HEK293 (cell line): ENCODE results near the gene SLC2A2.

ENCODE experiments used
- CTCF ChIA-PET: fragments of 350-600 bp; formaldehyde crosslinking; extraction: SDS; loops from one replicate; lab custom pipeline; 2021; ENCODE audit warnings: antibody characterized with exemption; lab: Yijun Ruan, JAX
- POLR2A ChIA-PET: fragments of 300-600 bp; formaldehyde crosslinking; extraction: SDS; loops from one replicate; lab custom pipeline; 2020; ENCODE audit warnings: antibody characterized with exemption, inconsistent platforms; lab: Yijun Ruan, JAX
- H3K27ac ChIP-seq: fragments of 200-500 bp; sonication (Bioruptor generic); 2 replicates; pipeline ENCODE4 v1.5.1; 2014; ENCODE audit warnings: low read depth, low read length, control low read depth, inconsistent platforms; ENCODE audit errors: extremely low read depth
- H3K36me3 ChIP-seq, 2 experiments: fragments of 200-500 bp in 1 of 2; sonication (Bioruptor generic) in 1 of 2; 1 replicate in 1 of 2; 2 replicates in 1 of 2; pipeline ENCODE4 v1.5.1; 2014 to 2017; ENCODE audit warnings: inconsistent platforms in 2 of 2, low read length in 2 of 2; ENCODE audit not compliant: control insufficient read depth in 2 of 2, insufficient read depth in 1 of 2
- H3K4me1 ChIP-seq: fragments of 200-500 bp; sonication (Bioruptor generic); 2 replicates; pipeline ENCODE4 v1.5.1; 2014; ENCODE audit warnings: mild to moderate bottlenecking, low read length, inconsistent platforms; ENCODE audit not compliant: control insufficient read depth, insufficient read depth
- H3K4me3 ChIP-seq: 2 replicates; pipeline ENCODE4 v1.5.1; 2011; ENCODE audit warnings: low read depth, mild to moderate bottlenecking, control low read depth, low read length, moderate library complexity
- H3K9me3 ChIP-seq: fragments of 200-500 bp; sonication (Bioruptor generic); 2 replicates; pipeline ENCODE4 v1.5.1; 2014; ENCODE audit warnings: low read depth, low read length, inconsistent platforms; ENCODE audit not compliant: control insufficient read depth, insufficient read depth
- BCL11A ChIP-seq: fragments of 450-650 bp; formaldehyde crosslinking; IDR thresholded peaks from 2 replicates; pipeline ENCODE4 v1.5.1; 2016; ENCODE audit warnings: low read depth, missing biosample characterization, missing genetic modification characterization
- FEZF1 ChIP-seq: fragments of 450-650 bp; formaldehyde crosslinking; IDR thresholded peaks from 2 replicates; pipeline ENCODE4 v1.5.1; 2016; ENCODE audit warnings: missing biosample characterization, missing genetic modification characterization
- GLI4 ChIP-seq: fragments of 450-650 bp; formaldehyde crosslinking; IDR thresholded peaks from 2 replicates; pipeline ENCODE4 v1.5.1; 2016; ENCODE audit warnings: missing biosample characterization, missing genetic modification characterization
- RBAK ChIP-seq: fragments of 450-650 bp; formaldehyde crosslinking; IDR thresholded peaks from 2 replicates; pipeline ENCODE4 v1.5.1; 2016; ENCODE audit warnings: missing biosample characterization, missing genetic modification characterization
- WT1 ChIP-seq: fragments of 450-650 bp; formaldehyde crosslinking; IDR thresholded peaks from 2 replicates; pipeline ENCODE4 v1.5.1; 2016; ENCODE audit warnings: missing biosample characterization, missing genetic modification characterization
- ZBTB48 ChIP-seq: fragments of 450-650 bp; formaldehyde crosslinking; IDR thresholded peaks from 2 replicates; pipeline ENCODE4 v1.5.1; 2016; ENCODE audit warnings: missing biosample characterization, missing genetic modification characterization
- ZBTB7A ChIP-seq: fragments of 450-650 bp; formaldehyde crosslinking; IDR thresholded peaks from 2 replicates; pipeline ENCODE4 v1.5.1; 2016; ENCODE audit warnings: low read depth, missing biosample characterization, missing genetic modification characterization
- ZFP3 ChIP-seq: fragments of 450-650 bp; formaldehyde crosslinking; IDR thresholded peaks from 2 replicates; pipeline ENCODE4 v1.5.1; 2016; ENCODE audit warnings: low read depth, missing biosample characterization, missing genetic modification characterization
- ZNF10 ChIP-seq: fragments of 450-650 bp; formaldehyde crosslinking; IDR thresholded peaks from 2 replicates; pipeline ENCODE4 v1.5.1; 2017; ENCODE audit warnings: missing biosample characterization, missing genetic modification characterization
- ZNF140 ChIP-seq: fragments of 450-650 bp; formaldehyde crosslinking; IDR thresholded peaks from 2 replicates; pipeline ENCODE4 v1.5.1; 2016; ENCODE audit warnings: missing biosample characterization, missing genetic modification characterization
- ZNF157 ChIP-seq: fragments of 450-650 bp; formaldehyde crosslinking; IDR thresholded peaks from 2 replicates; pipeline ENCODE4 v1.5.1; 2016; ENCODE audit warnings: missing biosample characterization, missing genetic modification characterization
- ZNF16 ChIP-seq: fragments of 450-650 bp; formaldehyde crosslinking; IDR thresholded peaks from 2 replicates; pipeline ENCODE4 v1.5.1; 2016; ENCODE audit warnings: low read depth, missing biosample characterization, missing genetic modification characterization
- ZNF169 ChIP-seq: fragments of 450-650 bp; formaldehyde crosslinking; IDR thresholded peaks from 2 replicates; pipeline ENCODE4 v1.5.1; 2016; ENCODE audit warnings: missing biosample characterization, missing genetic modification characterization
- ZNF174 ChIP-seq: fragments of 450-650 bp; formaldehyde crosslinking; IDR thresholded peaks from 2 replicates; pipeline ENCODE4 v1.5.0; 2017; ENCODE audit warnings: missing biosample characterization, mild to moderate bottlenecking, missing genetic modification characterization
- ZNF221 ChIP-seq: fragments of 450-650 bp; formaldehyde crosslinking; IDR thresholded peaks from 2 replicates; pipeline ENCODE4 v1.5.1; 2017; ENCODE audit warnings: missing biosample characterization, missing genetic modification characterization, borderline replicate concordance
- ZNF266 ChIP-seq: fragments of 450-650 bp; formaldehyde crosslinking; IDR thresholded peaks from 2 replicates; pipeline ENCODE4 v1.5.1; 2016; ENCODE audit warnings: missing biosample characterization, missing genetic modification characterization, low read depth
- ZNF335 ChIP-seq: fragments of 450-650 bp; formaldehyde crosslinking; conservative IDR thresholded peaks from 2 replicates; pipeline ENCODE4 v1.5.1; 2016; ENCODE audit warnings: missing biosample characterization, missing genetic modification characterization
- ZNF366 ChIP-seq: fragments of 450-650 bp; formaldehyde crosslinking; conservative IDR thresholded peaks from 2 replicates; pipeline ENCODE4 v1.5.1; 2016; ENCODE audit warnings: missing biosample characterization, missing genetic modification characterization
- ZNF473 ChIP-seq: fragments of 450-650 bp; formaldehyde crosslinking; IDR thresholded peaks from 2 replicates; pipeline ENCODE4 v1.5.1; 2017; ENCODE audit warnings: missing biosample characterization, missing genetic modification characterization
- ZNF544 ChIP-seq: fragments of 450-650 bp; formaldehyde crosslinking; IDR thresholded peaks from 2 replicates; pipeline ENCODE4 v1.5.0; 2017; ENCODE audit warnings: missing biosample characterization, missing genetic modification characterization
- ZNF558 ChIP-seq: fragments of 450-650 bp; formaldehyde crosslinking; IDR thresholded peaks from 2 replicates; pipeline ENCODE4 v1.5.1; 2016; ENCODE audit warnings: missing biosample characterization, missing genetic modification characterization
- ZNF596 ChIP-seq: fragments of 450-650 bp; IDR thresholded peaks from 2 replicates; pipeline ENCODE4 v1.5.0; 2018; ENCODE audit warnings: missing biosample characterization, mild to moderate bottlenecking, missing genetic modification characterization, moderate library complexity
- ZNF654 ChIP-seq: fragments of 450-650 bp; formaldehyde crosslinking; IDR thresholded peaks from 2 replicates; pipeline ENCODE4 v1.5.1; 2016; ENCODE audit warnings: low read depth, missing biosample characterization, missing genetic modification characterization
- ZNF660 ChIP-seq: fragments of 450-650 bp; IDR thresholded peaks from 2 replicates; pipeline ENCODE4 v1.5.1; 2018; ENCODE audit warnings: missing biosample characterization, mild to moderate bottlenecking, missing genetic modification characterization
- ZNF776 ChIP-seq: fragments of 450-650 bp; formaldehyde crosslinking; IDR thresholded peaks from 2 replicates; pipeline ENCODE4 v1.5.0; 2017; ENCODE audit warnings: missing biosample characterization, missing genetic modification characterization, borderline replicate concordance
- ZNF777 ChIP-seq: fragments of 450-650 bp; formaldehyde crosslinking; IDR thresholded peaks from 2 replicates; pipeline ENCODE4 v1.5.1; 2017; ENCODE audit warnings: missing biosample characterization, missing genetic modification characterization, borderline replicate concordance
- TF ChIP-seq, protein P1 (sequence below): fragments of 450-650 bp; formaldehyde crosslinking; IDR thresholded peaks from 2 replicates; pipeline ENCODE4 v1.5.1; 2016; ENCODE audit warnings: missing biosample characterization, missing genetic modification characterization, borderline replicate concordance
- TF ChIP-seq, protein P2 (sequence below): fragments of 450-650 bp; formaldehyde crosslinking; IDR thresholded peaks from 2 replicates; pipeline ENCODE4 v1.5.1; 2016; ENCODE audit warnings: missing biosample characterization, missing genetic modification characterization

Gene SLC2A2

DNA sequence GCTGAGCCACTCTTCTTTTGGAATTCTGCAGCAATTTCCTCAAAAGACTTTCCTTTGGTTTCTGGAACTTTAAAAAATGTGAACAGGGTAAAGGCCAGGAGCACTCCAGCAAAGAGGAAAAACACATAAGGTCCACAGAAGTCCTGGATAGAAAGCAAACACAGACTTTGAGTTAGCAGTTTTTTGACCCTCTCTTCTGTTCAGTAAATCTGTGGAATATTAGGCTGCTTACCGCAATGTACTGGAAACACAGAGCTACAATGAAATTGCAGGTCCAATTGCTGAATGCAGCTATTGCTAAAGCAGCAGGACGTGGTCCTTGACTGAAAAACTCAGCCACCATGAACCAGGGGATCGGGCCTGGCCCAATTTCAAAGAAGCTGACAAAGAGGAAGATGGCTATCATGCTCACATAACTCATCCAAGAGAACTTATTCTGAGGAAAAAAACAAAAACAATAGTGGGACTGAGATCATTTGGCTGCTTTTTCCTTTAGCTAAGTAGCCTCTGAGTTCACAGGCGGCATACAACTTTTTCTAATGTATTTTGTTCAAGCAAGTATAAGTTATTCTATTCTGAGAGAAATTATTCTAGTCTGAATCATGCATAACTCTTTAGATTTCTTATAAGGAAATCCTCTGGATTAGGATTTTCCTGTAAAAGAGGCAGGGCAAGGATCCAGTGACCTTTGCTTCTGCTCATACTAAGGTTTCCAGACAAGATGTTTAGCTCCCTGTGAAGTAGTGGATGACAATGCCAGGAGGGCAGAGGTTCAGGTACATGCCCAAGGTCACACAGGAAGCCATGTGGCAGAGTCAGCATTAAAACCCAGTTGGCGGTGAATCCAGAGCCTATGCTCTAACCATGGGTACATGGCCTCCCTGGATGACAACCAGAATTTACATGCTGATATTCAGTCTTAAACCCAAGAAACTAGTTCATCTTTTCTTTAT lies 28.3 kb downstream of the SLC2A2 start:
- Histone ChIP-seq H3K4me1 (peaks cover 4% of the 10 kb centered on the region; the same call in 1 of the 2 replicates), H3K4me3 (no peak overlapping the region), H3K9me3 (no peaks in the 10 kb centered on the region), H3K36me3 (no peaks in the 10 kb centered on the region), H3K27ac (no peak overlapping the region)
- TF ChIP-seq BCL11A (tag by site-specific recombination) (no peak), WT1 (tag by site-specific recombination) (no peak), ZNF335 (no peak), ZNF776 (tag by site-specific recombination) (no peak), ZBTB7A (tag by site-specific recombination) (no peak), ZNF140 (tag by site-specific recombination) (no peak), ZNF169 (tag by site-specific recombination) (no peak), ZNF660 (tag by site-specific recombination) (no peak), ZNF157 (tag by site-specific recombination) (no peak), GLI4 (tag by site-specific recombination) (no peak), ZNF16 (tag by site-specific recombination) (no peak), ZNF777 (tag by site-specific recombination) (no peak)
- TF ChIP-seq, protein P1, sequence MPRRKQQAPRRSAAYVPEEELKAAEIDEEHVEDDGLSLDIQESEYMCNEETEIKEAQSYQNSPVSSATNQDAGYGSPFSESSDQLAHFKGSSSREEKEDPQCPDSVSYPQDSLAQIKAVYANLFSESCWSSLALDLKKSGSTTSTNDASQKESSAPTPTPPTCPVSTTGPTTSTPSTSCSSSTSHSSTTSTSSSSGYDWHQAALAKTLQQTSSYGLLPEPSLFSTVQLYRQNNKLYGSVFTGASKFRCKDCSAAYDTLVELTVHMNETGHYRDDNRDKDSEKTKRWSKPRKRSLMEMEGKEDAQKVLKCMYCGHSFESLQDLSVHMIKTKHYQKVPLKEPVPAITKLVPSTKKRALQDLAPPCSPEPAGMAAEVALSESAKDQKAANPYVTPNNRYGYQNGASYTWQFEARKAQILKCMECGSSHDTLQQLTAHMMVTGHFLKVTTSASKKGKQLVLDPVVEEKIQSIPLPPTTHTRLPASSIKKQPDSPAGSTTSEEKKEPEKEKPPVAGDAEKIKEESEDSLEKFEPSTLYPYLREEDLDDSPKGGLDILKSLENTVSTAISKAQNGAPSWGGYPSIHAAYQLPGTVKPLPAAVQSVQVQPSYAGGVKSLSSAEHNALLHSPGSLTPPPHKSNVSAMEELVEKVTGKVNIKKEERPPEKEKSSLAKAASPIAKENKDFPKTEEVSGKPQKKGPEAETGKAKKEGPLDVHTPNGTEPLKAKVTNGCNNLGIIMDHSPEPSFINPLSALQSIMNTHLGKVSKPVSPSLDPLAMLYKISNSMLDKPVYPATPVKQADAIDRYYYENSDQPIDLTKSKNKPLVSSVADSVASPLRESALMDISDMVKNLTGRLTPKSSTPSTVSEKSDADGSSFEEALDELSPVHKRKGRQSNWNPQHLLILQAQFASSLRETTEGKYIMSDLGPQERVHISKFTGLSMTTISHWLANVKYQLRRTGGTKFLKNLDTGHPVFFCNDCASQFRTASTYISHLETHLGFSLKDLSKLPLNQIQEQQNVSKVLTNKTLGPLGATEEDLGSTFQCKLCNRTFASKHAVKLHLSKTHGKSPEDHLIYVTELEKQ (tag by site-specific recombination) = no peak
- ChIA-PET POLR2A (no interaction called here), CTCF (no interaction called here)

DNA sequence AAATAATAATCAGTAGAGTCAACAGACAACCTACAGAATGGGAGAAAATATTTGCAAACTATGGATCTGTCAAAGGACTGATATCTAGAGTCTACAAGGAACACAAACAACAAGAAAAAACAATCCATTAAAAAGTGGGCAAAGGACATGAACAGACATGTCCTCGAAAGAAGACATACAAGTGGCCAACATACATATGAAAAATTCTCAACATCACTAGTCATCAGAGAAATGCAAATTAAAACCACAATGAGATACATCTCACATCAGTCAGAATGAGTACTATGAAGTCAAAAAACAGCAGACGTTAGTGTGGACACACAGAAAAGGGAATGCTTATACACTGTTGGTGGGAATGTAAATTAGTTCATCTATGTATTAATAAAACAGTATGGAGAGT lies 33.7 kb downstream of the SLC2A2 start:
- H3K36me3 ChIP-seq = no peaks in the 10 kb centered on the region
- ChIA-PET CTCF (no interaction called here), POLR2A (no interaction called here)
- no peaks in the 10 kb centered on the region for H3K4me1 ChIP-seq
- no peaks in the 10 kb centered on the region for H3K9me3 ChIP-seq
- no peak overlapping the region for H3K27ac ChIP-seq
- no peak overlapping the region for H3K4me3 ChIP-seq
- TF ChIP-seq ZNF596 (tag by site-specific recombination) = no peak
- TF ChIP-seq ZNF558 (tag by site-specific recombination) = peak; percentile 94
- no peak for TF ChIP-seq ZNF266
- TF ChIP-seq ZFP3 (tag by site-specific recombination) = no peak

DNA sequence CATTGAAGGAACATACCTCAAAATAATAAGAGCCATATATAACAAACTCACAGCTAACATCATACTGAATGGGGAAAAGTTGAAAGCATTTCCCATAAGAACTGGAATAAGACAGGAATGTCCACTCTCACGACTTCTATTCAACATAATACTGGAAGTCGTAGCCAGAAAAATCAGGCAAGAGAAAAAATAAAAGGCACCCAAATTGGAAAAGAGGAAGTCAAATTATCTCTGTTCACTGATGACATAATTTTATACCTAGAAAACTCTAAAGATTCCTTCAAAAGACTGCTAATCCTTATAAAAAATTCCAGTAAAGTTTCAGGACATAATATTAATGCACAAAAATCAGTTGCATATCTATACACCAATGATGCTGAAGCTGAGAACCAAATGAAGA lies 34.9 kb downstream of the SLC2A2 start:
- Histone ChIP-seq H3K9me3 (no peaks in the 10 kb centered on the region), H3K4me3 (no peak overlapping the region), H3K4me1 (no peaks in the 10 kb centered on the region), H3K36me3 (no peaks in the 10 kb centered on the region), H3K27ac (no peak overlapping the region)
- ChIA-PET POLR2A (no interaction called here), CTCF (no interaction called here)
- TF ChIP-seq ZNF777 (tag by site-specific recombination) (no peak), ZNF544 (no peak), ZNF654 (tag by site-specific recombination) (no peak), ZNF221 (tag by site-specific recombination) (no peak), ZNF174 (tag by site-specific recombination) (no peak), ZNF473 (tag by site-specific recombination) (no peak), ZNF10 (tag by site-specific recombination) (no peak), RBAK (tag by site-specific recombination) (no peak), ZBTB48 (tag by site-specific recombination) (no peak), FEZF1 (tag by site-specific recombination) (no peak), ZNF366 (no peak)
- TF ChIP-seq, protein P2, sequence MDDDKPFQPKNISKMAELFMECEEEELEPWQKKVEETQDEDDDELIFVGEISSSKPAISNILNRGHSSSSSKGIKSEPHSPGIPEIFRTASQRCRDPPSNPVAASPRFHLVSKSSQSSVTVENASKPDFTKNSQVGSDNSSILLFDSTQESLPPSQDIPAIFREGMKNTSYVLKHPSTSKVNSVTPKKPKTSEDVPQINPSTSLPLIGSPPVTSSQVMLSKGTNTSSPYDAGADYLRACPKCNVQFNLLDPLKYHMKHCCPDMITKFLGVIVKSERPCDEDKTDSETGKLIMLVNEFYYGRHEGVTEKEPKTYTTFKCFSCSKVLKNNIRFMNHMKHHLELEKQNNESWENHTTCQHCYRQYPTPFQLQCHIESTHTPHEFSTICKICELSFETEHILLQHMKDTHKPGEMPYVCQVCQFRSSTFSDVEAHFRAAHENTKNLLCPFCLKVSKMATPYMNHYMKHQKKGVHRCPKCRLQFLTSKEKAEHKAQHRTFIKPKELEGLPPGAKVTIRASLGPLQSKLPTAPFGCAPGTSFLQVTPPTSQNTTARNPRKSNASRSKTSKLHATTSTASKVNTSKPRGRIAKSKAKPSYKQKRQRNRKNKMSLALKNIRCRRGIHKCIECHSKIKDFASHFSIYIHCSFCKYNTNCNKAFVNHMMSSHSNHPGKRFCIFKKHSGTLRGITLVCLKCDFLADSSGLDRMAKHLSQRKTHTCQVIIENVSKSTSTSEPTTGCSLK (tag by site-specific recombination) = no peak
